Mesenchymal stem cell (in vitro differentiated cells and primary cell): ENCODE results near the gene ITGB8.

Source experiments
- DNase-seq: peaks from one replicate; pipeline ENCODE4 v3.0.0-alpha.2; 2013
- H2AFZ ChIP-seq: one replicate; pipeline ENCODE4 v1.6.1; 2013; ENCODE audit warnings: low read depth, mild to moderate bottlenecking, control low read depth, inconsistent platforms, low read length, moderate library complexity
- H2AK5ac ChIP-seq: 2 replicates; pipeline ENCODE4 v1.6.1; 2013; ENCODE audit warnings: low read length, moderate library complexity, mild to moderate bottlenecking, inconsistent platforms; ENCODE audit not compliant: severe bottlenecking
- H2BK120ac ChIP-seq: one replicate; pipeline ENCODE4 v1.6.1; 2013; ENCODE audit warnings: low read depth, mild to moderate bottlenecking, inconsistent platforms, low read length, moderate library complexity
- H2BK12ac ChIP-seq, 2 experiments: one replicate each; pipeline ENCODE4 v1.6.1; 2013; ENCODE audit warnings: inconsistent platforms in 2 of 2, low read length in 2 of 2, mild to moderate bottlenecking in 2 of 2, moderate library complexity in 2 of 2, control low read depth in 1 of 2
- H2BK15ac ChIP-seq: one replicate; pipeline ENCODE4 v1.6.1; 2013; ENCODE audit warnings: mild to moderate bottlenecking, low read depth, inconsistent platforms; ENCODE audit not compliant: poor library complexity, severe bottlenecking
- H2BK5ac ChIP-seq: 2 replicates; pipeline ENCODE4 v1.6.1; 2013; ENCODE audit warnings: low read depth, mild to moderate bottlenecking, low read length, control low read depth, inconsistent platforms; ENCODE audit not compliant: poor library complexity, severe bottlenecking
- H3K14ac ChIP-seq, 2 experiments: one replicate each; pipeline ENCODE4 v1.6.1; 2013; ENCODE audit warnings: inconsistent platforms in 2 of 2, low read length in 2 of 2, control low read depth in 1 of 2, mild to moderate bottlenecking in 1 of 2, moderate library complexity in 1 of 2
- H3K18ac ChIP-seq, 2 experiments: one replicate each; pipeline ENCODE4 v1.6.1; 2013; ENCODE audit warnings: inconsistent platforms in 2 of 2, low read length in 2 of 2, control low read depth in 1 of 2, low read depth in 1 of 2, mild to moderate bottlenecking in 1 of 2
- H3K23ac ChIP-seq, 2 experiments: one replicate each; pipeline ENCODE4 v1.6.1; 2013; ENCODE audit warnings: inconsistent platforms in 2 of 2, low read length in 2 of 2, mild to moderate bottlenecking in 2 of 2, moderate library complexity in 2 of 2, control low read depth in 1 of 2
- H3K27ac ChIP-seq: 2 replicates; pipeline ENCODE4 v1.5.1; 2013; ENCODE audit warnings: mild to moderate bottlenecking, moderate library complexity, low read length, control low read depth, inconsistent platforms; ENCODE audit not compliant: poor library complexity, severe bottlenecking
- H3K27me3 ChIP-seq, 2 experiments: 2 replicates each; pipeline versions ENCODE4 v1.6.1 to v1.7.0; 2013; ENCODE audit warnings: low read length in 2 of 2, mild to moderate bottlenecking in 2 of 2, moderate library complexity in 2 of 2, control low read depth in 1 of 2, inconsistent platforms in 1 of 2; ENCODE audit not compliant: control insufficient read depth in 1 of 2, insufficient read depth in 1 of 2
- H3K36me3 ChIP-seq, 2 experiments: 2 replicates each; pipeline versions ENCODE4 v1.6.1 to v1.7.0; 2013; ENCODE audit warnings: low read length in 2 of 2, control low read depth in 1 of 2, inconsistent platforms in 1 of 2, low read depth in 1 of 2, mild to moderate bottlenecking in 1 of 2; ENCODE audit not compliant: insufficient read depth in 2 of 2, control insufficient read depth in 1 of 2
- H3K4ac ChIP-seq, 2 experiments: one replicate each; pipeline ENCODE4 v1.6.1; 2013; ENCODE audit warnings: inconsistent platforms in 2 of 2, low read length in 2 of 2, mild to moderate bottlenecking in 2 of 2, moderate library complexity in 2 of 2, control low read depth in 1 of 2, low read depth in 1 of 2
- H3K4me1 ChIP-seq: 2 replicates; pipeline ENCODE4 v1.6.1; 2013; ENCODE audit warnings: low read depth, low read length, control low read depth; ENCODE audit not compliant: control insufficient read depth, insufficient read depth
- H3K4me2 ChIP-seq: 2 replicates; pipeline ENCODE4 v1.6.1; 2013; ENCODE audit warnings: low read length, mild to moderate bottlenecking, inconsistent platforms; ENCODE audit not compliant: poor library complexity, severe bottlenecking
- H3K4me3 ChIP-seq, 2 experiments: 2 replicates each; pipeline versions ENCODE4 v1.5.1 to v1.7.0; 2013; ENCODE audit warnings: low read length in 2 of 2, mild to moderate bottlenecking in 2 of 2, control low read depth in 1 of 2, low read depth in 1 of 2; ENCODE audit not compliant: insufficient read depth in 1 of 2
- H3K79me1 ChIP-seq: replicated peaks from 2 replicates; pipeline ENCODE4 v1.6.1; 2013; ENCODE audit warnings: mild to moderate bottlenecking, control low read depth, low read length, inconsistent platforms; ENCODE audit not compliant: poor library complexity, severe bottlenecking
- H3K9ac ChIP-seq: 2 replicates; pipeline ENCODE4 v1.7.0; 2013; ENCODE audit warnings: mild to moderate bottlenecking, low read length, moderate library complexity
- H3K9me3 ChIP-seq: 2 replicates; pipeline ENCODE4 v1.7.0; 2013; ENCODE audit warnings: mild to moderate bottlenecking, low read length; ENCODE audit not compliant: control insufficient read depth
- H4K8ac ChIP-seq: one replicate; pipeline ENCODE4 v1.6.1; 2013; ENCODE audit warnings: inconsistent platforms, mild to moderate bottlenecking, low read length, moderate library complexity
- H4K91ac ChIP-seq: one replicate; pipeline ENCODE4 v1.6.1; 2013; ENCODE audit warnings: mild to moderate bottlenecking, low read length, inconsistent platforms
- WGBS: methylation state at CpG from one replicate; pipeline ENCODE4 v1.1.7; 2013; ENCODE audit warnings: mixed read lengths; 5-methylcytosine and 5-hydroxymethylcytosine counted together

The ITGB8 gene

DNA sequence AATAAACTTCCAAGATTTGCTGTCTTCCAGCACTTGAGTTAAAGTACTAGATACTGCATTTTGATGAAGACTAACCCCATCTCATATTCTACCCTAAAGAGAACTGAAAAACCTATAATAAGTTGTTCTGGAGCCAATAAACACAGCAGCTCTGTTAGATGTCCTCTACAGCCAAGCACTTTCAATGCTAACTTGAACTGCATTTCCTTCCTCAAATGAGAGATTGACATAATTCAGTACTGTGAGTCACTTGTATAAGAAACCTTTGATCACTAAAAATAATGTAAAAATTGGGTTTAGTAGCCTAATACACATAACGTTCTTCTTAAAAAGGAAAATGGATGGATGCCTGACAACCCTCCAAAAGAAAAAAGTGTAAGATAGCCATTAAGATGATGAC is 81.3 kb downstream of the ITGB8 start:
- Histone ChIP-seq H2BK15ac (no peak overlapping the region), H3K14ac (no peak overlapping the region), H2BK12ac (no peak overlapping the region), H3K23ac (no peak overlapping the region), H3K4ac (no peak overlapping the region), H2BK120ac (no peak overlapping the region), H4K91ac (no peak overlapping the region), H2AFZ (no peak overlapping the region), H3K27me3 (no peaks in the 10 kb centered on the region), H3K79me1 (peaks cover 1% of the 10 kb centered on the region), H3K27ac (no peak overlapping the region), H2BK5ac (no peak overlapping the region), H3K9me3 (no peaks in the 10 kb centered on the region), H3K18ac (no peak overlapping the region), H2AK5ac (no peak overlapping the region), H3K36me3 (peaks cover 2 to 30% of the 10 kb centered on the region in 2 experiments), H3K4me2 (no peak overlapping the region), H3K9ac (no peak overlapping the region), H3K4me1 (no peaks in the 10 kb centered on the region), H4K8ac (no peak overlapping the region), H3K4me3 (no peak overlapping the region)
- DNase-seq = no peak
- no CpG with 5 or more reads among the region's 1 CpG for WGBS

DNA sequence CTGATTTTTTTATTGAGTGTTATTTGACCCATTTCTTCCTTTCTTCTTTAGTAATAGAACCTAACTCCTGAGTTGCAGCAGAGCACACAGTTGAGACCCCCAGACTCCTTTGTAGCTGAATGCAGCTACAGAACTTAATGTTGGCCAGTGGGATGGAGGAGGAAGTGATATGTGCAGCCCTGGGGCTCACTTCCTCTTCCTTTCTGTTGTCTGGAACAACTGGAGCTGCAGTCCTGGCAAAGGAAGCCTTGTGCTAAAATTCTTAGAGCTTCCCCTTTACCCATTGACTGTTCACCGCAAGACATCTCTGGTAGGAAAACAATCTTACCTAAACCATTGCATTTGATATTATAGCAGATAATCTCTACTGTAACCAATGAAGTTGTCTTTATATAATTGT is 86.6 kb downstream of the ITGB8 start:
- H3K4me2 ChIP-seq = no peak overlapping the region
- no peak overlapping the region for H2BK15ac ChIP-seq
- H3K9ac ChIP-seq = no peak overlapping the region
- no peak overlapping the region for H3K4me3 ChIP-seq
- no peaks in the 10 kb centered on the region for H3K27me3 ChIP-seq
- no peak for DNase-seq
- no peak overlapping the region for H3K18ac ChIP-seq
- no peak overlapping the region for H3K4ac ChIP-seq
- H3K14ac ChIP-seq = no peak overlapping the region
- no peak overlapping the region for H2AK5ac ChIP-seq
- no CpG with 5 or more reads among the region's 1 CpG for WGBS
- no peak overlapping the region for H3K23ac ChIP-seq
- no peaks in the 10 kb centered on the region for H3K79me1 ChIP-seq
- no peak overlapping the region for H2BK5ac ChIP-seq
- no peaks in the 10 kb centered on the region for H3K4me1 ChIP-seq
- no peak overlapping the region for H4K91ac ChIP-seq
- H3K27ac ChIP-seq = no peak overlapping the region
- no peak overlapping the region for H2AFZ ChIP-seq
- no peak overlapping the region for H2BK120ac ChIP-seq
- no peak overlapping the region for H4K8ac ChIP-seq
- no peaks in the 10 kb centered on the region for H3K9me3 ChIP-seq
- no peak overlapping the region for H2BK12ac ChIP-seq
- H3K36me3 ChIP-seq = no peaks in the 10 kb centered on the region

DNA sequence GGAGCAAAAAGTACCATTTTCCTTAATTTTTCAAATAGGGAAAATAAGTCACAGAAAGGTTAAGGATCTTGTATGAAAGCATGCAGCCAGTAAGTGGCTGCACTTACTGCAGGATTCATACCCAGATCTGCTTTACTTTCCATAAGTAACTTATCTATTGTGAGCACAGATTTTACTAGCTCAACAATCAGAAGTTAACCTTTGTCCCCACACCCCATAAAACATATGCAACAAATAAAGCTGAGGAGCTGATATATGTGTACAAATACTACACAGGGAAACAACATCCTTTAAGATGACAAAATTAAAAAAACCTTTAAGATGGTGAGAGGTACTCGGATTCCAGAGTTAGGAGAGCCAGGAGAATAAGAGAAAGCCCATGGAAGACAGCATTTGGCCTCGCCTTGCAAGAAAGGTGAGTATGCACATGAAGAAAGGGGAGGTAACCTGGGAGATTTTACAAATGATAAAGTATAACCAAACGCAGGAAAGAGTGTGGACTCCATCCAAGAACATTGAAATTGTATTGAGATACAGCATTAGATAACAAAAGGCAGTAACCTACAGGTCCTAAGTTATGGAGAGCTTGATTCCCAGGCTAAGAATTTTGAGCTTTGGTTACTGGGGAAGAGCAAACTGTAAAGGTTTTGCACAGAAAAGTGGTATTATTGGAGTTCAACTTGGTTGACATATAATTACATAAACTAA is 87.1 kb downstream of the ITGB8 start:
- Histone ChIP-seq H3K36me3 (no peaks in the 10 kb centered on the region), H3K27me3 (no peaks in the 10 kb centered on the region), H3K9ac (no peak overlapping the region), H3K18ac (no peak overlapping the region), H3K27ac (no peak overlapping the region), H3K14ac (no peak overlapping the region), H3K79me1 (no peaks in the 10 kb centered on the region), H3K23ac (no peak overlapping the region), H3K4ac (no peak overlapping the region), H2BK120ac (no peak overlapping the region), H3K4me1 (no peaks in the 10 kb centered on the region), H4K8ac (no peak overlapping the region), H2BK15ac (no peak overlapping the region), H2AFZ (no peak overlapping the region), H2BK5ac (no peak overlapping the region), H2BK12ac (no peak overlapping the region), H3K4me2 (no peak overlapping the region), H2AK5ac (no peak overlapping the region), H4K91ac (no peak overlapping the region), H3K4me3 (no peak overlapping the region), H3K9me3 (no peaks in the 10 kb centered on the region)
- WGBS = 74% methylated on average over 3 of the region's 3 CpGs
- no peak for DNase-seq

DNA sequence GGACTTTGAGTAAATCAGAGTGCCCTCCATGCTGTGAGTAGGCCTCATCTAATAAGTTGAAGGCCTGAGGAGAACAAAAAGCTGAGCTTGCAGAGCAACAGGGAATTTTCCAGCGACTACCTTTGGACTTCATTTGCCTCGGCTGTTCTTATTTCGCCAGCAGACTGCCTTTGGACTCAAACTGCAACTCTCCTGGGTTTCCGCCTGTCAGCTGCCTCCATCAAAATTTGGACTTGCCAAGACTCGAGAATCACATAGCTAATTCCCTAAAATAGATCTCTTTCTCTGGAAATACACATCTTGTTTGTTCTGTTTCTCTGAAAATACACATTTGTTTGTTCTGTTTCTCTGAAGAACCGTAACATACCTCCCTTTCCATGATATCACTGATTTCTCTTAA is 93.8 kb downstream of the ITGB8 start:
- no peak overlapping the region for H3K4me3 ChIP-seq
- no peaks in the 10 kb centered on the region for H3K79me1 ChIP-seq
- H4K91ac ChIP-seq = no peak overlapping the region
- H2BK12ac ChIP-seq = no peak overlapping the region
- no peak overlapping the region for H2BK120ac ChIP-seq
- no peak overlapping the region for H3K27ac ChIP-seq
- no peak overlapping the region for H3K4me2 ChIP-seq
- peak overlapping the region; percentile 27 for H2AK5ac ChIP-seq
- no peak for DNase-seq
- H2AFZ ChIP-seq = no peak overlapping the region
- no peak overlapping the region for H2BK15ac ChIP-seq
- 85% methylated on average over 6 of the region's 6 CpGs for WGBS
- no peaks in the 10 kb centered on the region for H3K27me3 ChIP-seq
- no peak overlapping the region for H4K8ac ChIP-seq
- H3K36me3 ChIP-seq = no peaks in the 10 kb centered on the region
- H3K18ac ChIP-seq = no peak overlapping the region
- H3K9me3 ChIP-seq = no peaks in the 10 kb centered on the region
- H3K23ac ChIP-seq = no peak overlapping the region
- no peak overlapping the region for H2BK5ac ChIP-seq
- H3K14ac ChIP-seq = no peak overlapping the region
- H3K4me1 ChIP-seq = no peaks in the 10 kb centered on the region
- H3K9ac ChIP-seq = no peak overlapping the region
- no peak overlapping the region for H3K4ac ChIP-seq
